Activated T-helper 2 cell treated with anti-CD3 and anti-CD28 coated beads, Interferon-gamma antibody, Interleukin-2, Interleukin-4, amounts not matched to agents 10 μg/mL and 5 μg/mL and 100 μg/mL, durations not matched to agents 14 hours and 24 hours and 36 hours (primary cell): Measurements from ENCODE around the gene PLCB1. TPM values are rescaled to one million over a fixed set of nuclear protein-coding genes. Genes with fewer than 3 reads are reported as not detected.

ENCODE experiments used
- DNase-seq: peaks from one replicate; pipeline ENCODE4 v3.0.0; 2021; ENCODE audit warnings: low spot score
- H3K27ac Mint-ChIP-seq: one replicate; pipeline ENCODE4 v1.8.0; 2021; ENCODE audit warnings: mixed read lengths
- H3K27me3 Mint-ChIP-seq: one replicate; pipeline ENCODE4 v1.8.0; 2021; ENCODE audit warnings: low read depth, mixed read lengths
- H3K36me3 Mint-ChIP-seq: one replicate; pipeline ENCODE4 v1.8.0; 2021; ENCODE audit warnings: low read depth, mixed read lengths
- H3K4me1 Mint-ChIP-seq: one replicate; pipeline ENCODE4 v1.8.0; 2021; ENCODE audit warnings: low read depth, mixed read lengths
- H3K4me3 Mint-ChIP-seq: one replicate; pipeline ENCODE4 v1.8.0; 2021; ENCODE audit warnings: low read depth, mild to moderate bottlenecking, moderate library complexity, mixed read lengths
- H3K9me3 Mint-ChIP-seq: one replicate; pipeline ENCODE4 v1.8.0; 2021; ENCODE audit warnings: mixed read lengths
- intact Hi-C: fragments of 100-400 bp; cut with micrococcal nuclease; formaldehyde crosslinking; loops from one replicate; pipeline ENCODE4 v1.15.1; 2023
- total RNA-seq: library from RNA; stranded (reverse); gene quantifications from 2 replicates; pipeline ENCODE4 v1.2.3, GENCODE V29; 2022

The PLCB1 gene
- total RNA-seq, 1 donor from 2014 or later = 2.6 TPM

DNA sequence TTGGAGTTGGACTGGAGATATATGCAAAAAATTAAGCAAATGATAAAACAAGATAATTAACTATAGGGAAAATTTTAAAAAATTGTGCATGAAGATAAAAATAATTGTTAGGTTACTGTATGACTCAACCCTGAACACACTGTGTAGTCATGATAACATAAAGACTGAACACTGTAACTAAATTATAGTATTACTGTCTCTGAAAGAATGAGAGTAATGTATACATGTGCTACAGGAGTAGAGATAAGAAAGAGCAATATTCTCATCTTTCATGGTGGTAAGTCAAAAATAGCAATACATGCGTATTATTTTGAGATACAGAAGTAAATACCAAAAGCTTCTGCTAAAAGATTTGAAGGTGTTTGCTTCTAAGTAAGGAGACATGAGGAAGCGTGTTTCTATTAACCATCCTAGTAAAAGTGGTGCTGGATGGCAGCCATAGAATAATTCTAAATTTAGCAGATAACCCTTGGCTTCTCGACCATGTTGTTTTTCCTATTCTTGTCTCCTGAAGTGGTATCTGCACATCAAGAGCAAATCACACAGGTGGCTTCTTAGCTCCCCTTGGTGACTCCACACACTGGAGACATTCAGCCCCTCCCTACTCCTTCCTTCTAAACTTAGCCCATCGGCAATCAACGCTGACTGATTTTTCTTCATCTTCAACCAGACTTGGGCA is 546.2 kb downstream of the PLCB1 start:
- Mint-ChIP-seq H3K4me1 (no peaks in the 10 kb centered on the region), H3K27ac (no peak overlapping the region)

DNA sequence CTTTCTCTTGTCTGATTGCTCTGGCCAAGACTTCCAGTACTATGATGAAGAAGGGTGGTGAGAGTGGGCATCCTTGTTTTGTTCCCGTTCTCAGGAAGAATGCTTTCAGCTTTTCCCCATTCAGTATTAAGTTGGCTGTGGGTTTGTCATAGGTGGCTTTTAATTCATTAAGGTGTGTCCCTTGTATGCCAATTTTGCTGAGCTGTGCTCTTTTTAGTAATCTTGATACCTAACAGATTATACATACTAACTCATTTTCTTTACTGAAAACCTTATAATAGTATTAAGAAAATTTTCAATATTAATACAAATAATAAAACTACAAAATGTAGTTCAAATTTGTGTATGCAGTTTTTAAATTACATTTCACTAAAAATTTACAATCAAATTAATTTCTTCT is 557.3 kb downstream of the PLCB1 start:
- intact Hi-C loops = no loop called here

More for the DNA sequence above, 546.2 kb downstream of the PLCB1 start:
- Mint-ChIP-seq H3K4me3 (no peak overlapping the region), H3K9me3 (no peaks in the 10 kb centered on the region), H3K36me3 (no peaks in the 10 kb centered on the region), H3K27me3 (no peaks in the 10 kb centered on the region)
- DNase-seq = no peak
- intact Hi-C loops = no loop called here

DNA sequence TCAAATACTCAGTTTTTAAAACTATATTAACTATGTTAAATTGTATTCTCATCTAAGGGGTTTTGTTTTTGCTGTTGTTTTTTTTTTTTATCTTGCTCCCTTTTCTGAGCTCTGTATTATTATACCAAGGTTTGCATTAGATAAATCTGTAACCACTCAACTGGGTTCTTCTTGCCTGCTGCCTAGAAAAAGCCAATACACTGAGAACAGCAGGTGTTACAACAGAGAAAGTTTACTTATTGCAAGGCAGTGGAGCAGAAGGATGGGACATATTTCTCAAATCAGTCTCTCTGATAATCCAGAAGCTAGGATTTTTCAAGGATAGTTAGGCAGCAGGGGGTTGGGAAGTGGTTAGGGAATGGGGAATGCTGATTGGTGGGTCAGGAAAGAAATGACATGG is 558.0 kb downstream of the PLCB1 start:
- no peaks in the 10 kb centered on the region for H3K4me1 Mint-ChIP-seq
- no peaks in the 10 kb centered on the region for H3K36me3 Mint-ChIP-seq
- H3K9me3 Mint-ChIP-seq = peaks cover 9% of the 10 kb centered on the region
- intact Hi-C loops = no loop called here
- H3K27me3 Mint-ChIP-seq = no peaks in the 10 kb centered on the region
- no peak for DNase-seq
- H3K4me3 Mint-ChIP-seq = no peak overlapping the region
- no peak overlapping the region for H3K27ac Mint-ChIP-seq

More for the DNA sequence above, 557.3 kb downstream of the PLCB1 start:
- Mint-ChIP-seq H3K4me1 (no peaks in the 10 kb centered on the region), H3K36me3 (no peaks in the 10 kb centered on the region), H3K4me3 (no peak overlapping the region), H3K27me3 (no peaks in the 10 kb centered on the region), H3K27ac (no peak overlapping the region), H3K9me3 (peaks cover 9% of the 10 kb centered on the region)
- no peak for DNase-seq

DNA sequence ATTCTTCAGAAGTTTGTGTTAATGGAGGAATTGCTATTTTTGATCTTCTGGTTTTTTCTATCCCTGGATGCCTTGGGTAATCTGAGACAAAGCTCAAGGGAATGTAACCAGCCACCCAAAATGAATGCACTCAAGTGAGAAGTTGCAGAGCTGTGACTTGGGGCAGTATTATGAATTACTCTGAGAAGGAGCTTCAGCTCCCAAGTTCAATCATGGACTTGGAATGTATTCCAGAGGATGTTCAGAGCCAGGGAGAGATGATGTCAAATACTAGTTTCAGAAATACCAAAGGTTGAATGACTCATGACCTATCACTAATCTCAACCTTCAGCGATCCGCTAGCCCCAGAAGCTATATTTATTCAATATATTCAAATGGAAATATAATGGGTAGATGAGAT is 561.6 kb downstream of the PLCB1 start:
- Mint-ChIP-seq H3K9me3 (peaks cover 6% of the 10 kb centered on the region), H3K36me3 (no peaks in the 10 kb centered on the region), H3K27me3 (no peaks in the 10 kb centered on the region), H3K27ac (no peak overlapping the region), H3K4me1 (no peaks in the 10 kb centered on the region), H3K4me3 (no peak overlapping the region)
- intact Hi-C loops = no loop called here
- no peak for DNase-seq

DNA sequence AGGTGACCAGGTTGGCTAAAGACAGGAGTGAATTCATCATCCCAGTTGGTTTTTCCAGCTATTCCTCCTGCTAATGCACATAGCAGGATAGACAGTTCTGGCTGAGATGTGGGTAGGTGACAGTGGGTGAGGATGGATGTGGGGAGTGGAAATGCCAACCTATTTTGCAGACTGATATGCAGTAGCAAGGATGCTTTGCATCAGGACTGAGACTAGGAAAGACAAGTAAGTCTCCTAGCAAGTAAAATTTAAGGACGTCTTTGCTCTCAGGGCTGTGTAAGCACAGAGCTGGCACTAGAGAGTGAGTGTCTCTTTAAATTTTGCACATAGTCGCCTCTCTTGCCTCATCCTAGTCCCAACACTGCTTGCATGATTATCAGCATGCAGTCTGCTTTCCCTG is 568.7 kb downstream of the PLCB1 start:
- Mint-ChIP-seq H3K4me1 (no peaks in the 10 kb centered on the region), H3K36me3 (no peaks in the 10 kb centered on the region), H3K4me3 (no peak overlapping the region), H3K27ac (no peak overlapping the region), H3K27me3 (no peaks in the 10 kb centered on the region), H3K9me3 (no peaks in the 10 kb centered on the region)
- DNase-seq = no peak
- intact Hi-C loops = no loop called here

DNA sequence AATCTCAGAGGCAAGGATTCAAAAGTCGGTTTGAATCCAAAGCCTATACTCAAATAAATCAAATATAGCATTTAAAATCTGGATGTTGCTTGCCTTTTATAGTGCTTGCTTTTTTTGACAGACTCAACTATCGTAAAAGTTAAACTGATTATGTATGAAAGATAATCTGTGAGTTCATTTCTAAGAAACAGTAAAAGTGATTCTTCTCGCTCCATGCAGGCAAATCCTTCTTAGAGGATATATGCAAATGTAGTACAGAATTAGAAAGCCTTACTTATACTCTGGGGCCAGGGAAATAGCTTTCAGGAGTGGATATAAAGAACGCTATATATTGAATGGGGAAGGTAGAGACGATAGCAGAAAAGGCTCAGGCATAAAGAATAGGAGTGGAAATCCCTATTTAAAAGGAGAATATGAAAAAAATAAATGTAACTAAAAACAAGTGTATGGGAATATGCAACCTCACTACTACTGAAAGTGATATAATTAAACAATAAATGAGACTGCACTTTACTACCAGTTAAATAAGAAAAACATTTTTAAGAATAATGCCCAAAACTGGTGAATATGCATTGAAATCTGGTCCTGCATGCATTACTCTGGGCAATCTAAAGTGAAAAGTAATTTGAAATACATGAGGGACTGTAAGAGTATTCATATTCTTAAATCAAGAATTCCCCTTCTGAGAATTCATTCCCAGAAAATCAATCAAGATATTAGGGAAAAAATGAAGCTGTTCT is 575.1 kb downstream of the PLCB1 start:
- no peak for DNase-seq
- Mint-ChIP-seq H3K27me3 (no peaks in the 10 kb centered on the region), H3K4me3 (no peak overlapping the region), H3K4me1 (no peaks in the 10 kb centered on the region), H3K36me3 (no peaks in the 10 kb centered on the region), H3K27ac (no peak overlapping the region), H3K9me3 (no peaks in the 10 kb centered on the region)
- intact Hi-C loops = no loop called here

DNA sequence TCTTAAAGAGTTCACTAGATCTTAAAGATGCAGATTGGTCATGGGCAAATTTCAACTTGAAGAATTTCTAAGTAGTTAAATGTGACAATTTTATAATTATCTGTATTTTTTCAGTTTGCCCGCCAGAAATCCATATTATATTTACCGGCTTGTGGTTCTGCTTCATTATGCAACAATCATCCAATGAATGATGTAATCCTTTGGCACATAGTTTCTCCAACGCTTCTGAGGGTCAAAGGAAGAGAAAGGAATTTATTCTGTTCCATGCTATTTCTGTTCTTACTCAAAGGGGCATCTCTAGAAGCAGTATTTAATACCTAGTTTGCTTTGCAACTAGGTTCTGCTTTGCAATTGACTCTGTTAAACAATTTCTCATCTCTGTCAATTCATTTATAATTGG is 577.6 kb downstream of the PLCB1 start:
- DNase-seq = no peak
- H3K27ac Mint-ChIP-seq = no peak overlapping the region
- no peaks in the 10 kb centered on the region for H3K4me1 Mint-ChIP-seq
- H3K36me3 Mint-ChIP-seq = no peaks in the 10 kb centered on the region
- no peaks in the 10 kb centered on the region for H3K27me3 Mint-ChIP-seq
- intact Hi-C loops = no loop called here
- no peaks in the 10 kb centered on the region for H3K9me3 Mint-ChIP-seq
- H3K4me3 Mint-ChIP-seq = no peak overlapping the region

DNA sequence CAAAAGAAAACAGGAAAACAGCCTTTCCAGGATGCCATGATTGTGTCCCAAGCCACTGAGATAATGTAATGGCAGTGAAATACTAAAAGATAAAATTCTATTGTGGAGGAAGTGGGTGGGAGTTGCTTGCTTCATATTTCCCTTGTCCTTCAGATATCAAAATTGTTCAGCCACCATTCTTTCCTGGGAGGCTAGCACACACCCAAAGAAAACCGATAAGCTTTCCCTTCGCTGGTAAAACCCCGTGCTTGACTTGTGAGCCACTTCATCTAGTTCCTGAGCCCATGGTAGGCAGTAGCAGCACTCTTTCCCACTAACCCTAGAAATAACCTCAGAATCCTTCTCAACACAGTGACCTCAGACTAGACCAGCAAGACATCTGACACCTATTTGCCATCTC is 579.4 kb downstream of the PLCB1 start:
- intact Hi-C loops = no loop called here
- H3K36me3 Mint-ChIP-seq = no peaks in the 10 kb centered on the region
- no peaks in the 10 kb centered on the region for H3K4me1 Mint-ChIP-seq
- no peak overlapping the region for H3K4me3 Mint-ChIP-seq
- DNase-seq = no peak
- no peaks in the 10 kb centered on the region for H3K9me3 Mint-ChIP-seq
- H3K27ac Mint-ChIP-seq = no peak overlapping the region
- no peaks in the 10 kb centered on the region for H3K27me3 Mint-ChIP-seq

DNA sequence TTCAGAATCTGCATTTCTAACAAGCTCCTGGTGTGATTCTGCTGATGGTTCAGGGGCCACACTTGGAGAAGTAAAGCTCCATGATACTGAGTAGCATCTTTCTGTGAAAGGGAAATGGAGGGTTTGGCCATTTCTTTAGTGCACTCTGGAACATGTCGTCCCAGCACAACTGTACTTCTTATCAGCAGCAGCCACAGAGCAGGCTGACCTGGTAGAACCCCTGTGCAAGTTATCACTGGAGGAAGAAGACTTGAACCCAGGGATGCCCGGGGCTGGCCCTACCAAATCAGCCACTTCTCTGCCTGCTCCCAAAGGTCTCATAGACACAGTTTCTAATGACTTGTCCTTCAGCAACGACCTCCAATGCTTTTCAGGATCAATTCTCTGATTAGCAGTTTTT is 582.1 kb downstream of the PLCB1 start:
- Mint-ChIP-seq H3K27me3 (no peaks in the 10 kb centered on the region), H3K27ac (no peak overlapping the region), H3K9me3 (no peaks in the 10 kb centered on the region), H3K4me1 (no peaks in the 10 kb centered on the region), H3K4me3 (no peak overlapping the region), H3K36me3 (no peaks in the 10 kb centered on the region)
- DNase-seq = no peak
- intact Hi-C loops = no loop called here

DNA sequence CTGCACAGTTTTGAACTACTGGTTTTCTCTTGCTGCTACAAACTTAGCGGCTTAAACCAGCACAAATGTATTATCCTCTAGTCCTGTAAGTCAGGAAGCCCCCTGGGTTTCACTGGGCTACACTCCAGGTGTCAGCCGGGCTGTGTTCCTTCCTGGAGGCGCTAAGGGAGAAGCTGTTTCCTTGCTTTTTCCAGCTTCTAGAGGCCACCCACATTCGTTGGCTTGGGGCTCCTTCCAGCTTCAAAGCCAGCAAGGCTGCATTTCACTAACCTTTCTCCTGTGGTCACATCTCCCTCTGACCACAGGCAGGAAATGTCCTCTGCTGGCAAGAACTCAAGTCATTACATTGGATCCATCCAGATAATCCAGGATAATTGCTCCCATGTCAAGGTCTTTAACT is 586.2 kb downstream of the PLCB1 start:
- no peaks in the 10 kb centered on the region for H3K27me3 Mint-ChIP-seq
- no peaks in the 10 kb centered on the region for H3K4me1 Mint-ChIP-seq
- H3K4me3 Mint-ChIP-seq = no peak overlapping the region
- no peak for DNase-seq
- intact Hi-C loops = no loop called here
- no peak overlapping the region for H3K27ac Mint-ChIP-seq
- H3K36me3 Mint-ChIP-seq = no peaks in the 10 kb centered on the region
- no peaks in the 10 kb centered on the region for H3K9me3 Mint-ChIP-seq

DNA sequence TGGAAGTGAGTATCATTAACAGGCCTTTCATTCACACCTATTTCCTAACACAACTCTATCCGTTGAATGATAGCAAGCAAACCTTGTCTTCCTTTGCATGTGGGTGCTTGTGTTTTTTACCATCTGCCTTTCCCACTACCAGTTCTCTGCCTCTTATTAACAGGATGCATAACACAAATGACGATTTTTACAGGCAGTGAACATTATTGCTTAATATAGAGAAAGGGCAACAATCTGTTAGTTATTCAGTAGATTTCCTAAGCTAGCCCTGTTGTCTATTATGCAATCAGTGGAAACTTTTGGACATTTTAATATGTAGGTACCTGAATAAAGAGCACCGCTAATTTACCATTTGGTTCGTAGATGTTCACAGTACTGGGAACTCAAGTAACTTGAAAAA is 588.0 kb downstream of the PLCB1 start:
- Mint-ChIP-seq H3K4me1 (no peaks in the 10 kb centered on the region), H3K27me3 (no peaks in the 10 kb centered on the region)

DNA sequence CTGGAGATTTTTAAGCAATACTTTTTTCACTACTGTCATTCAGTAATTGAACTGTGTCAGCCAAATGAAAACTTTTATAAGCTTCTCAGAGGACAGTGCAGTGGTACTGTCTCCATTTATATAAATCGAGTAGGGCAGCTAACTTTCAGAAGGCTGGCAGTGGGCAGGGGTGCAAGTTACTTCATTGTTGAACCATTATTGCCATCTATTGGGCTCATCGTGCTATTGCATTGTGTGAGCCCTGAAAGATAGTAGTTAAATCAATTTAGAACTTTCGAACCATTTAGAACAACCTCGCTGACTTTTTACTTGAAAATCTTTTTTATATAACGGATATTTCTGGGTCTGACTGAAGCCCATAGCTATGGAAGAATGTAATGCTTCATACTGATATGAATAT is 589.0 kb downstream of the PLCB1 start:
- Mint-ChIP-seq H3K4me1 (no peaks in the 10 kb centered on the region), H3K9me3 (no peaks in the 10 kb centered on the region), H3K27ac (no peak overlapping the region), H3K36me3 (no peaks in the 10 kb centered on the region), H3K4me3 (no peak overlapping the region), H3K27me3 (no peaks in the 10 kb centered on the region)
- no peak for DNase-seq
- intact Hi-C loops = loop anchor here (1.0 to 10.0 kb wide), 2 partner anchors 326 to 785 kb away; no protein-coding TSS in a partner anchor

More for the DNA sequence above, 588.0 kb downstream of the PLCB1 start:
- no peak for DNase-seq
- no peak overlapping the region for H3K4me3 Mint-ChIP-seq
- no peaks in the 10 kb centered on the region for H3K36me3 Mint-ChIP-seq
- intact Hi-C loops = loop anchor here (10.0 kb wide), 1 partner anchor 325 kb away; no protein-coding TSS in a partner anchor
- no peaks in the 10 kb centered on the region for H3K9me3 Mint-ChIP-seq
- no peak overlapping the region for H3K27ac Mint-ChIP-seq

DNA sequence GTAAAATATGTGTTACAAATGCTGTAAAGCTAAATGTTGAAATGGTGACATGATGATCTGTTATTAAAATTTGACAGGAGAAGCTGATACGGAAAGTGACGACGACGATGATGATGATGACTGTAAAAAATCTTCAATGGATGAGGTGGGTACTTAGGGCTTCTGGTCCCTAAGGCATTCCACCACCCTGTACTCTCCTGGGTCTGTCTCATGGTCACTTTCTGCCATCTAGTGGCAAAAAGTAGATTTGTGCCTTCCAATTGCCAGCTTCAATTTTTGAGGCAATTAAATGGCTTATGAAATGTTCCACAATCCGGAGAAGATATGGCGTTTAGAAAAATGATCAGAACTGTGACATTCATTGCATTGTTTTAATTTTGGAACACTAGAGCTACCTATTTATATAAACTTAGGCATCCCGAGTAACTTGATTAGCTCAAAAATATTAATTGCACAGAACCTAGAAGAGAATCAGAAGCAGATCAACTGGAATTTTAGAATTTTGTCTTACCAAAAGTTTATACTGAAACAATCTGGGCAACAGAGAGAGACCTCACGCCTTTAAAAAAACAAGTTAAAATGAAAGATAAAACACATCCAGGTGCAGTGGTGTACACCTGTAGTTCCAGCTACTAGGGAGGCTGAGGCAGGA is 590.3 kb downstream of the PLCB1 start:
- Mint-ChIP-seq H3K4me1 (no peaks in the 10 kb centered on the region), H3K27ac (no peak overlapping the region), H3K36me3 (no peaks in the 10 kb centered on the region), H3K9me3 (no peaks in the 10 kb centered on the region), H3K4me3 (no peak overlapping the region), H3K27me3 (no peaks in the 10 kb centered on the region)
- no peak for DNase-seq
- intact Hi-C loops = loop anchor here (1.0 to 10.0 kb wide), 3 partner anchors 328 to 679 kb away; partner anchors contain the start of gene PLCB1
